Endothelial cell of umbilical vein (primary cell): Measurements from ENCODE around the gene CXADR. TPM values are rescaled to one million over a fixed set of nuclear protein-coding genes. Genes with fewer than 3 reads are reported as not detected.

ENCODE experiments used
- BruUV-seq: library from RNA; stranded (reverse); fragments of 400-500 nt; replicated peaks from 2 replicates; lab custom pipeline; 2021; lab: Mats Ljungman, UMichigan
- CTCF ChIA-PET: fragments of 300-600, 350-600 bp; sonication (Branson Sonifier 250); formaldehyde crosslinking; loops from one replicate; lab custom pipeline; 2021; ENCODE audit warnings: antibody characterized with exemption, inconsistent platforms; lab: Charles Lee
- POLR2A ChIA-PET: fragments of 300-600, 350-600 bp; sonication (Branson Sonifier 250); formaldehyde crosslinking; loops from one replicate; lab custom pipeline; 2021; ENCODE audit warnings: antibody characterized with exemption, inconsistent platforms; lab: Charles Lee
- DNase-seq: peaks from one replicate; pipeline ENCODE4 v3.0.0-alpha.2; 2011; ENCODE audit warnings: low read depth, low spot score
- FAIRE-seq: peaks from 2 replicates; lab custom pipeline; 2011; peaks lifted over from hg19 to GRCh38; lab: Jason Lieb, UNC
- H2AFZ ChIP-seq: 2 replicates; pipeline ENCODE4 v1.6.0; 2012; ENCODE audit warnings: low read depth, low read length, control low read depth, inconsistent platforms
- H3K27ac ChIP-seq: 2 replicates; pipeline ENCODE4 v1.5.1; 2011; ENCODE audit warnings: low read depth, mild to moderate bottlenecking, control low read depth, low read length, moderate library complexity; ENCODE audit not compliant: insufficient read depth
- H3K27me3 ChIP-seq, 2 experiments: 2 replicates each; pipeline versions ENCODE4 v1.6.0 to v1.6.1; 2011; ENCODE audit warnings: low read length in 2 of 2, mixed read lengths in 1 of 2; ENCODE audit not compliant: control insufficient read depth in 2 of 2, insufficient read depth in 2 of 2
- H3K36me3 ChIP-seq, 2 experiments: 2 replicates in 1 of 2; 3 replicates in 1 of 2; pipeline ENCODE4 v1.5.1; 2011; ENCODE audit warnings: low read length in 2 of 2, mild to moderate bottlenecking in 1 of 2, moderate library complexity in 1 of 2; ENCODE audit not compliant: control insufficient read depth in 2 of 2, insufficient read depth in 2 of 2; ENCODE audit errors: extremely low read depth in 1 of 2
- H3K4me1 ChIP-seq: 3 replicates; pipeline ENCODE4 v1.5.1; 2011; ENCODE audit warnings: mild to moderate bottlenecking, low read length; ENCODE audit not compliant: control insufficient read depth, insufficient read depth; ENCODE audit errors: extremely low read depth
- H3K4me2 ChIP-seq: 2 replicates; pipeline ENCODE4 v1.6.1; 2011; ENCODE audit warnings: low read length, control low read depth, mixed read lengths; ENCODE audit not compliant: insufficient read depth
- H3K4me3 ChIP-seq, 3 experiments: fragments of 200-600 bp in 1 of 3; sonication (generic), shearing (Covaris generic) in 1 of 3; replicated peaks in 1 of 3; 2 replicates each; pipeline ENCODE4 v1.5.1; 2011 to 2016; ENCODE audit warnings: control low read depth in 3 of 3, low read length in 3 of 3, mild to moderate bottlenecking in 2 of 3, inconsistent platforms in 1 of 3, low read depth in 1 of 3, moderate library complexity in 1 of 3; ENCODE audit not compliant: insufficient read depth in 1 of 3
- H3K79me2 ChIP-seq: 2 replicates; pipeline ENCODE4 v1.6.0; 2012; ENCODE audit warnings: low read length, inconsistent platforms; ENCODE audit not compliant: control insufficient read depth, insufficient read depth
- H3K9ac ChIP-seq: replicated peaks from 2 replicates; pipeline ENCODE3; 2011; ENCODE audit warnings: low read length, control low read depth; ENCODE audit not compliant: insufficient read depth; ENCODE audit errors: extremely low read depth
- H3K9me1 ChIP-seq: replicated peaks from 3 replicates; pipeline ENCODE4 v1.6.0; 2011; ENCODE audit warnings: mild to moderate bottlenecking, low read length; ENCODE audit not compliant: control insufficient read depth, insufficient read depth; ENCODE audit errors: extremely low read depth
- H3K9me3 ChIP-seq: replicated peaks from 2 replicates; pipeline ENCODE4 v1.5.1; 2012; ENCODE audit warnings: low read length, inconsistent platforms; ENCODE audit not compliant: control insufficient read depth, insufficient read depth
- H4K20me1 ChIP-seq: replicated peaks from 2 replicates; pipeline ENCODE3; 2011; ENCODE audit warnings: mild to moderate bottlenecking, low read length; ENCODE audit not compliant: control insufficient read depth, insufficient read depth; ENCODE audit errors: extremely low read depth
- EZH2 ChIP-seq: IDR thresholded peaks from 2 replicates; pipeline ENCODE4 v1.6.1; 2012; ENCODE audit warnings: borderline replicate concordance, low read depth, mild to moderate bottlenecking, moderate library complexity, low read length, inconsistent platforms; ENCODE audit not compliant: severe bottlenecking
- FOS ChIP-seq: IDR thresholded peaks from 2 replicates; pipeline ENCODE4 v1.6.1; 2011; ENCODE audit warnings: mild to moderate bottlenecking, low read length, moderate library complexity, borderline replicate concordance; ENCODE audit not compliant: insufficient read depth
- GATA2 ChIP-seq: IDR thresholded peaks from 2 replicates; pipeline ENCODE4 v1.7.0; 2011; ENCODE audit warnings: low read depth, mild to moderate bottlenecking, moderate library complexity, mixed read lengths, low read length; ENCODE audit not compliant: insufficient read length, insufficient read depth
- JUN ChIP-seq: IDR thresholded peaks from 2 replicates; pipeline ENCODE4 v1.6.1; 2011; ENCODE audit warnings: borderline replicate concordance, low read depth; ENCODE audit not compliant: insufficient read length, insufficient read depth
- MYC ChIP-seq: IDR thresholded peaks from one replicate; pipeline ENCODE4 v1.6.1; 2011; ENCODE audit warnings: mild to moderate bottlenecking, low read depth, low read length
- POLR2A ChIP-seq: IDR thresholded peaks from 2 replicates; pipeline ENCODE4 v1.6.1; 2012; ENCODE audit warnings: low read depth, mild to moderate bottlenecking, control low read depth, low read length
- POLR2AphosphoS5 ChIP-seq: IDR thresholded peaks from 2 replicates; pipeline ENCODE4 v1.6.1; 2012; ENCODE audit warnings: low read depth, mild to moderate bottlenecking, control low read depth, low read length, moderate library complexity; ENCODE audit not compliant: insufficient read depth
- dilution Hi-C: fragments of 300-500 bp; cut with MboI; formaldehyde crosslinking; loops from one replicate; pipeline ENCODE4 v1.15.0; 2019; ENCODE audit warnings: low sequenced_read_pairs; ENCODE audit not compliant: extremely low pct_ligation_motif_present
- intact Hi-C: fragments of 100-400 bp; cut with micrococcal nuclease; formaldehyde crosslinking; loops from one replicate; pipeline ENCODE4 v1.10.0; 2022
- polyA plus RNA-seq, 4 experiments: library from polyadenylated mRNA; depleted of rRNA in 3 of 4; stranded (reverse) in 3 of 4; unstranded in 1 of 4; fragments of >200 nt; gene quantifications; 2 replicates each; pipeline versions ENCODE4 v1.2.1 to v1.2.3, GENCODE V29; 2011 to 2012; ENCODE audit warnings: missing spikeins in 1 of 4
- total RNA-seq: library from RNA; stranded (reverse); gene quantifications from 2 replicates; pipeline ENCODE4 v1.2.3, GENCODE V29; 2021
- TF ChIP-seq, protein P1 (sequence below): IDR thresholded peaks from 2 replicates; pipeline ENCODE4 v1.6.1; 2011; ENCODE audit not compliant: insufficient read depth, insufficient read length
- TF ChIP-seq, protein P2 (sequence below), 2 donors: IDR thresholded peaks; 1 replicate in 1 of 2; 2 replicates in 1 of 2; pipeline ENCODE4 v1.5.1; 2011; ENCODE audit warnings: low read length in 2 of 2, mild to moderate bottlenecking in 2 of 2, moderate library complexity in 2 of 2, control low read depth in 1 of 2, inconsistent platforms in 1 of 2, low read depth in 1 of 2; ENCODE audit not compliant: insufficient read depth in 1 of 2; ENCODE audit errors: extremely low read depth in 1 of 2

Gene CXADR
- total and polyA plus RNA-seq, 2 donors (not counting 3 experiments of a cell fraction or from before 2014, with no cell fraction given) = 3.2 to 12.2 TPM

GRCh38 chr21:17554120-17554519 is 41.3 kb downstream of the CXADR start:
- no TSS peak for BruUV-seq
- ChIA-PET CTCF (interaction anchor here (0.6 to 2.4 kb wide), 35 partner anchors 10 to 1472 kb away, joined by 3 to 312 read pairs (median 5); partner anchors contain the start of gene CXADR), POLR2A (interaction anchor here (0.9 kb wide), 1 partner anchor 167 kb away, joined by 3 read pairs; no protein-coding TSS in a partner anchor)
- no peaks in the 10 kb centered on the region for H3K79me2 ChIP-seq
- H3K9me1 ChIP-seq = no peaks in the 10 kb centered on the region
- no peak overlapping the region for H3K27ac ChIP-seq
- no peak for FAIRE-seq
- H3K9ac ChIP-seq = no peak overlapping the region
- H3K9me3 ChIP-seq = no peaks in the 10 kb centered on the region
- H3K4me3 ChIP-seq = no peak overlapping the region
- no peaks in the 10 kb centered on the region for H4K20me1 ChIP-seq
- H3K4me1 ChIP-seq = no peaks in the 10 kb centered on the region
- TF ChIP-seq, protein P1, sequence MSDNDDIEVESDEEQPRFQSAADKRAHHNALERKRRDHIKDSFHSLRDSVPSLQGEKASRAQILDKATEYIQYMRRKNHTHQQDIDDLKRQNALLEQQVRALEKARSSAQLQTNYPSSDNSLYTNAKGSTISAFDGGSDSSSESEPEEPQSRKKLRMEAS = no peak
- TF ChIP-seq EZH2 = no peak
- no peak for TF ChIP-seq POLR2AphosphoS5
- TF ChIP-seq, protein P2, sequence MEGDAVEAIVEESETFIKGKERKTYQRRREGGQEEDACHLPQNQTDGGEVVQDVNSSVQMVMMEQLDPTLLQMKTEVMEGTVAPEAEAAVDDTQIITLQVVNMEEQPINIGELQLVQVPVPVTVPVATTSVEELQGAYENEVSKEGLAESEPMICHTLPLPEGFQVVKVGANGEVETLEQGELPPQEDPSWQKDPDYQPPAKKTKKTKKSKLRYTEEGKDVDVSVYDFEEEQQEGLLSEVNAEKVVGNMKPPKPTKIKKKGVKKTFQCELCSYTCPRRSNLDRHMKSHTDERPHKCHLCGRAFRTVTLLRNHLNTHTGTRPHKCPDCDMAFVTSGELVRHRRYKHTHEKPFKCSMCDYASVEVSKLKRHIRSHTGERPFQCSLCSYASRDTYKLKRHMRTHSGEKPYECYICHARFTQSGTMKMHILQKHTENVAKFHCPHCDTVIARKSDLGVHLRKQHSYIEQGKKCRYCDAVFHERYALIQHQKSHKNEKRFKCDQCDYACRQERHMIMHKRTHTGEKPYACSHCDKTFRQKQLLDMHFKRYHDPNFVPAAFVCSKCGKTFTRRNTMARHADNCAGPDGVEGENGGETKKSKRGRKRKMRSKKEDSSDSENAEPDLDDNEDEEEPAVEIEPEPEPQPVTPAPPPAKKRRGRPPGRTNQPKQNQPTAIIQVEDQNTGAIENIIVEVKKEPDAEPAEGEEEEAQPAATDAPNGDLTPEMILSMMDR (IDR thresholded peaks at IDR 0.05; ENCODE audit: extremely low read depth in 1 of 2, insufficient read depth in 1 of 2, low read depth in 1 of 2, low read length in 2 of 2) = no peak
- no peak for TF ChIP-seq FOS
- TF ChIP-seq JUN = no peak
- TF ChIP-seq MYC = no peak
- no peak for TF ChIP-seq GATA2
- TF ChIP-seq POLR2A = no peak
- no peak for DNase-seq
- no peaks in the 10 kb centered on the region for H3K36me3 ChIP-seq
- H2AFZ ChIP-seq = no peak overlapping the region
- dilution Hi-C loops (no loop called here), intact Hi-C loops (loop anchor here (1.0 to 2.0 kb wide), 2 partner anchors 41 to 167 kb away; partner anchors contain the start of gene CXADR)
- no peak overlapping the region for H3K4me2 ChIP-seq
- no peaks in the 10 kb centered on the region for H3K27me3 ChIP-seq
